A549 (cell line): ENCODE measurements around the gene ANKRD63. TPM values are rescaled to one million over a fixed set of nuclear protein-coding genes. Genes with fewer than 3 reads are reported as not detected.

ENCODE experiments used
- ATAC-seq, 2 experiments: fragments of 200-7000 bp in 1 of 2; fragments of >200 bp in 1 of 2; cut with Nextera tagmentation in 1 of 2; cut with Tn5 transposase in 1 of 2; 3 replicates each; pipeline versions ENCODE4 v1.8.0 to v1.9.1; 2018 to 2020; ENCODE audit warnings: mild to moderate bottlenecking in 1 of 2, moderate library complexity in 1 of 2
- CTCF ChIA-PET: fragments of 300-600 bp; sonication (Branson Sonifier 250); formaldehyde crosslinking; extraction: SDS; loops from one replicate; lab custom pipeline; 2021; ENCODE audit warnings: antibody characterized with exemption, inconsistent platforms; lab: Yijun Ruan, JAX
- POLR2A ChIA-PET: fragments of 350-600 bp; formaldehyde crosslinking; extraction: SDS; loops from one replicate; lab custom pipeline; 2021; ENCODE audit warnings: antibody characterized with exemption, inconsistent platforms; lab: Yijun Ruan, JAX
- DNase-seq, 2 experiments: peaks; one replicate each; pipeline versions ENCODE4 v3.0.0 to v3.0.0-alpha.2; 2011 to 2016; ENCODE audit warnings: low read depth in 1 of 2, low spot score in 1 of 2
- FAIRE-seq: peaks from 2 replicates; lab custom pipeline; 2011; peaks lifted over from hg19 to GRCh38; lab: Jason Lieb, UNC
- H3K27ac ChIP-seq, 2 experiments: fragments of >200 bp; sonication (Bioruptor Twin); formaldehyde crosslinking; 3 replicates each; pipeline ENCODE4 v1.5.1; 2016 to 2017
- H3K4me1 ChIP-seq: fragments of >200 bp; sonication (Bioruptor Twin); formaldehyde crosslinking; 3 replicates; pipeline ENCODE4 v1.6.1; 2016
- H3K4me2 ChIP-seq: fragments of >200 bp; sonication (Bioruptor Twin); formaldehyde crosslinking; 3 replicates; pipeline ENCODE4 v1.6.1; 2016
- H3K4me3 ChIP-seq: fragments of >200 bp; sonication (Bioruptor Twin); formaldehyde crosslinking; 3 replicates; pipeline ENCODE4 v1.5.1; 2016
- H3K9me3 ChIP-seq: fragments of >200 bp; sonication (Bioruptor Twin); formaldehyde crosslinking; 3 replicates; pipeline ENCODE4 v1.6.1; 2016
- ATOH8 ChIP-seq: fragments of 250-450 bp; sonication (Bioruptor Pico); IDR thresholded peaks from 2 replicates; pipeline ENCODE4 v1.5.0; 2020; ENCODE audit warnings: low read depth, mild to moderate bottlenecking, moderate library complexity
- BCL3 ChIP-seq: fragments of >200 bp; sonication (Bioruptor Twin); formaldehyde crosslinking; IDR thresholded peaks from 3 replicates; pipeline ENCODE4 v1.6.1; 2016
- CBX8 ChIP-seq: fragments of 200-600 bp; sonication (generic); IDR thresholded peaks from 2 replicates; pipeline ENCODE4 v1.6.1; 2016
- CHD2 ChIP-seq: fragments of 150-350 bp; IDR thresholded peaks from 2 replicates; pipeline ENCODE4 v1.6.1; 2014; ENCODE audit warnings: low read length; ENCODE audit not compliant: partially characterized antibody
- CTCF ChIP-seq: fragments of >200 bp; sonication (Bioruptor Twin); formaldehyde crosslinking; IDR thresholded peaks from 3 replicates; pipeline ENCODE4 v1.5.1; 2016
- EHF ChIP-seq: fragments of 250-450 bp; sonication (Bioruptor Pico); IDR thresholded peaks from 2 replicates; pipeline ENCODE4 v1.5.0; 2020; ENCODE audit warnings: mild to moderate bottlenecking
- EHMT2 ChIP-seq: fragments of 200-600 bp; sonication (generic); IDR thresholded peaks from 2 replicates; pipeline ENCODE4 v1.6.1; 2016; ENCODE audit warnings: antibody characterized with exemption, low read depth, mild to moderate bottlenecking, moderate library complexity
- ELK1 ChIP-seq: fragments of 150-350 bp; IDR thresholded peaks from 2 replicates; pipeline ENCODE4 v1.6.1; 2014; ENCODE audit warnings: low read depth, mild to moderate bottlenecking, low read length
- EP300 ChIP-seq, 2 experiments: fragments of >200 bp; sonication (Bioruptor Twin); formaldehyde crosslinking; IDR thresholded peaks; 2 replicates in 1 of 2; 3 replicates in 1 of 2; pipeline ENCODE4 v1.6.1; 2016 to 2017
- HES2 ChIP-seq: fragments of >200 bp; sonication (Bioruptor Twin); formaldehyde crosslinking; IDR thresholded peaks from 2 replicates; pipeline ENCODE4 v1.6.1; 2016
- HOXA7 ChIP-seq: fragments of 250-450 bp; sonication (Bioruptor Pico); IDR thresholded peaks from 2 replicates; pipeline ENCODE4 v1.5.0; 2020; ENCODE audit warnings: mild to moderate bottlenecking, moderate library complexity
- HOXB13 ChIP-seq: fragments of 250-450 bp; sonication (Bioruptor Pico); IDR thresholded peaks from 2 replicates; pipeline ENCODE4 v1.5.0; 2020; ENCODE audit warnings: low read depth, mild to moderate bottlenecking, moderate library complexity
- HOXB5 ChIP-seq: fragments of 250-450 bp; sonication (Bioruptor Pico); IDR thresholded peaks from 2 replicates; pipeline ENCODE4 v1.5.0; 2020; ENCODE audit warnings: mild to moderate bottlenecking, moderate library complexity
- JUN ChIP-seq, 2 experiments: fragments of >200 bp; sonication (Bioruptor Twin); formaldehyde crosslinking; IDR thresholded peaks; 2 replicates in 1 of 2; 3 replicates in 1 of 2; pipeline ENCODE4 v1.6.1; 2016 to 2017
- JUNB ChIP-seq: fragments of >200 bp; sonication (Bioruptor Twin); formaldehyde crosslinking; IDR thresholded peaks from 2 replicates; pipeline ENCODE4 v1.6.1; 2016
- KDM1A ChIP-seq: fragments of 200-600 bp; sonication (generic); IDR thresholded peaks from 2 replicates; pipeline ENCODE4 v1.6.1; 2016; ENCODE audit warnings: low read depth, mild to moderate bottlenecking
- KDM5A ChIP-seq: fragments of 200-600 bp; sonication (generic); IDR thresholded peaks from 2 replicates; pipeline ENCODE4 v1.6.1; 2016; ENCODE audit warnings: antibody characterized with exemption, mild to moderate bottlenecking
- MAFK ChIP-seq: fragments of 450-650 bp; IDR thresholded peaks from 2 replicates; pipeline ENCODE4 v1.6.1; 2014; ENCODE audit not compliant: partially characterized antibody
- MAZ ChIP-seq: fragments of 150-350 bp; IDR thresholded peaks from 2 replicates; pipeline ENCODE4 v1.6.1; 2014; ENCODE audit warnings: antibody characterized with exemption, low read depth, low read length, borderline replicate concordance
- NFE2L2 ChIP-seq: fragments of 150-350 bp; conservative IDR thresholded peaks from 2 replicates; pipeline ENCODE4 v1.6.1; 2014; ENCODE audit warnings: low read length
- NPAS2 ChIP-seq: fragments of 250-450 bp; sonication (Bioruptor Pico); IDR thresholded peaks from 2 replicates; pipeline ENCODE4 v1.8.0; 2022; ENCODE audit warnings: mild to moderate bottlenecking, moderate library complexity, borderline replicate concordance
- POLR2AphosphoS2 ChIP-seq: conservative IDR thresholded peaks from 2 replicates; pipeline ENCODE4 v1.6.1; 2012; ENCODE audit warnings: low read length, improper control_type of control experiment, inconsistent platforms
- RAD21 ChIP-seq, 2 experiments: fragments of >200 bp in 1 of 2; sonication (Bioruptor Twin) in 1 of 2; formaldehyde crosslinking in 1 of 2; IDR thresholded peaks in 1 of 2; conservative IDR thresholded peaks in 1 of 2; 2 replicates in 1 of 2; 3 replicates in 1 of 2; pipeline ENCODE4 v1.6.1; 2012 to 2018; ENCODE audit warnings: inconsistent platforms in 1 of 2
- RCOR1 ChIP-seq: fragments of 150-350 bp; IDR thresholded peaks from 2 replicates; pipeline ENCODE4 v1.6.1; 2014; ENCODE audit warnings: antibody characterized with exemption, low read length, low read depth
- RFX5 ChIP-seq: fragments of 450-650 bp; IDR thresholded peaks from 2 replicates; pipeline ENCODE4 v1.7.1; 2014; ENCODE audit warnings: antibody characterized with exemption, mild to moderate bottlenecking, moderate library complexity
- SREBF2 ChIP-seq: fragments of 450-650 bp; IDR thresholded peaks from 2 replicates; pipeline ENCODE4 v1.6.1; 2014; ENCODE audit warnings: mild to moderate bottlenecking, moderate library complexity
- TFCP2L1 ChIP-seq: fragments of 250-450 bp; sonication (Bioruptor Pico); IDR thresholded peaks from 2 replicates; pipeline ENCODE4 v1.5.0; 2021; ENCODE audit warnings: mild to moderate bottlenecking
- ZC3H11A ChIP-seq: fragments of 450-650 bp; IDR thresholded peaks from 2 replicates; pipeline ENCODE4 v1.6.1; 2014; ENCODE audit warnings: antibody characterized with exemption, mild to moderate bottlenecking
- ZNF302 ChIP-seq: fragments of 250-450 bp; sonication (Bioruptor Pico); IDR thresholded peaks from 2 replicates; pipeline ENCODE4 v1.9.0; 2021; ENCODE audit warnings: inconsistent platforms, mild to moderate bottlenecking, moderate library complexity
- ZSCAN20 ChIP-seq: fragments of 250-450 bp; sonication (Bioruptor Pico); IDR thresholded peaks from 2 replicates; pipeline ENCODE4 v1.8.0; 2022; ENCODE audit warnings: mild to moderate bottlenecking, moderate library complexity
- WGBS: methylation state at CpG from one replicate; pipeline ENCODE4 v1.1.6; 2017; ENCODE audit errors: missing lambda C conversion rate; 5-methylcytosine and 5-hydroxymethylcytosine counted together
- polyA plus RNA-seq, 4 experiments: library from polyadenylated mRNA; depleted of rRNA in 3 of 4; stranded (reverse); fragments of >200 nt; fragmentation: RNase III in 1 of 4; extraction: RNeasy Plus Mini Kit Qiagen cat#74134 plus additional on column Dnase treatment in 1 of 4; gene quantifications; 2 replicates in 3 of 4; 3 replicates in 1 of 4; pipeline ENCODE4 v1.2.3, GENCODE V29; 2011 to 2017

Gene ANKRD63
- polyA plus RNA-seq, 2 of the 4 experiments (the other 2 are of a cell fraction) = 0.25 TPM; not detected in 1

- 82% methylated on average over 12 of the region's 17 CpGs for WGBS
- no peak for FAIRE-seq
- H3K4me3 ChIP-seq = no peak overlapping the region
- no peak for DNase-seq
- TF ChIP-seq RAD21 (conservative IDR thresholded peaks at IDR 0.05 in 1 of 2, IDR thresholded peaks at IDR 0.05 in 1 of 2) (no peak), POLR2AphosphoS2 (no peak), ATOH8 (CRISPR knock-in tag) (no peak), EHF (CRISPR knock-in tag) (no peak), CHD2 (no peak), RCOR1 (no peak), JUNB (no peak), ELK1 (no peak), KDM5A (no peak), NFE2L2 (no peak), HOXA7 (CRISPR knock-in tag) (no peak), ZNF302 (CRISPR knock-in tag) (no peak), HOXB13 (CRISPR knock-in tag) (no peak), MAFK (no peak), RFX5 (no peak), MAZ (no peak), ZC3H11A (no peak), HES2 (no peak), EP300 (IDR thresholded peaks at IDR 0.05) (no peak), EHMT2 (no peak)
- H3K9me3 ChIP-seq = no peaks in the 10 kb centered on the region
- CTCF ChIA-PET = interaction anchor here (0.8 to 16.4 kb wide), 4 partner anchors 9 to 447 kb away, joined by 3 to 144 read pairs (median 4); no protein-coding TSS in a partner anchor
- H3K4me1 ChIP-seq = no peaks in the 10 kb centered on the region
- POLR2A ChIA-PET = no interaction called here
- no peak overlapping the region for H3K27ac ChIP-seq
- H3K4me2 ChIP-seq = no peak overlapping the region
- ATAC-seq = no peak
Observed at GRCh38 chr15:40248006-40248783, 34.7 kb downstream of the ANKRD63 start.

- Histone ChIP-seq H3K27ac (no peak overlapping the region), H3K9me3 (no peaks in the 10 kb centered on the region), H3K4me3 (no peak overlapping the region), H3K4me2 (no peak overlapping the region), H3K4me1 (no peaks in the 10 kb centered on the region)
- ATAC-seq (no peak), DNase-seq (no peak), FAIRE-seq (no peak)
- 77% methylated on average over 6 of the region's 12 CpGs for whole genome bisulfite sequencing
- POLR2A ChIA-PET = interaction anchor here (0.7 kb wide), 1 partner anchor 20 kb away, joined by 5 read pairs; no protein-coding TSS in a partner anchor
- TF ChIP-seq HOXB5 (CRISPR knock-in tag) (no peak), POLR2AphosphoS2 (no peak), EHF (CRISPR knock-in tag) (no peak), CHD2 (no peak), NPAS2 (CRISPR knock-in tag) (no peak), JUN (IDR thresholded peaks at IDR 0.05) (no peak), ZSCAN20 (CRISPR knock-in tag) (no peak), TFCP2L1 (CRISPR knock-in tag) (no peak), CTCF (no peak), SREBF2 (no peak), ELK1 (no peak), BCL3 (no peak), KDM1A (no peak), CBX8 (no peak), KDM5A (no peak)
- CTCF ChIA-PET = interaction anchor here (0.8 to 16.4 kb wide), 7 partner anchors 9 to 174 kb away, joined by 3 to 144 read pairs (median 4); no protein-coding TSS in a partner anchor
Observed at GRCh38 chr15:40247406-40247971, 35.4 kb downstream of the ANKRD63 start.
